ENCODE measurements around the gene CARNS1.

GRCh38 chr11:67381244-67381972 lies 34.1 kb upstream of the CARNS1 start:
- TF ChIP-seq CTCF (conservative IDR thresholded peaks at IDR 0.05 in 1 of 2, IDR thresholded peaks at IDR 0.05 in 1 of 2; ENCODE audit: low read depth in 1 of 2, low read length in 2 of 2) (no peak), EZH2 (IDR thresholded peaks at IDR 0.05; ENCODE audit: low read length, missing control alignments) (no peak)

All from fibroblast of lung (primary cell).